Urinary bladder (tissue), 2 donors: ENCODE data around the gene GAB3. TPM values are rescaled to one million over a fixed set of nuclear protein-coding genes. Genes with fewer than 3 reads are reported as not detected.

Experiments used
- polyA plus RNA-seq: library from polyadenylated mRNA; stranded (reverse); fragments of 200-250 nt; gene quantifications from one replicate; pipeline ENCODE4 v1.2.3, GENCODE V29; 2013
- small RNA-seq: library from RNA; depleted of rRNA; stranded (forward); fragments of <200 nt; gene quantifications from one replicate; pipeline ENCODE3, GENCODE V24; 2014
- total RNA-seq: library from RNA; depleted of rRNA; stranded (reverse); fragments of >200 nt; gene quantifications from one replicate; pipeline ENCODE4 v1.2.3, GENCODE V29; 2014
- donor health status: healthy.

The GAB3 gene
- total and polyA plus RNA-seq, 2 donors, result 2.2 to 8.0 TPM

Small RNA genes within 50 kb of the gene (small RNA-seq; reads per million reads assigned to genes)
- gene SNORA36A, result not detected

Other genes with a start within 250 kb of the GAB3 start
- gene FAM3A, start 234.8 kb downstream of the GAB3 start, total RNA-seq, result 11.2 TPM
- 67.8 TPM for gene FAM3A, start 234.8 kb downstream of the GAB3 start, polyA plus RNA-seq
- 12.8 TPM for gene G6PD, start 204.2 kb downstream of the GAB3 start, total RNA-seq
- 77.6 TPM for gene G6PD, start 204.2 kb downstream of the GAB3 start, polyA plus RNA-seq
- 5.3 TPM for gene IKBKG, start 203.5 kb downstream of the GAB3 start, total RNA-seq
- 38.5 TPM for gene IKBKG, start 203.5 kb downstream of the GAB3 start, polyA plus RNA-seq
- gene CTAG1A, start 165.9 kb downstream of the GAB3 start, total RNA-seq, result not detected
- not detected for gene CTAG1A, start 165.9 kb downstream of the GAB3 start, polyA plus RNA-seq
- gene CTAG1B, start 131.8 kb downstream of the GAB3 start, total RNA-seq, result not detected
- gene CTAG1B, start 131.8 kb downstream of the GAB3 start, polyA plus RNA-seq, result not detected
- not detected for gene CTAG2, start 97.5 kb downstream of the GAB3 start, total RNA-seq
- not detected for gene CTAG2, start 97.5 kb downstream of the GAB3 start, polyA plus RNA-seq
- gene DKC1, start 11.8 kb upstream of the GAB3 start, total RNA-seq, result 20.2 TPM
- 26.3 TPM for gene DKC1, start 11.8 kb upstream of the GAB3 start, polyA plus RNA-seq
- 21.0 TPM for gene MPP1, start 54.4 kb upstream of the GAB3 start, total RNA-seq
- 24.9 TPM for gene MPP1, start 54.4 kb upstream of the GAB3 start, polyA plus RNA-seq
- not detected for gene SMIM9, start 83.6 kb upstream of the GAB3 start, total RNA-seq
- gene SMIM9, start 83.6 kb upstream of the GAB3 start, polyA plus RNA-seq, result not detected
- 0.95 TPM for gene F8A1, start 135.3 kb upstream of the GAB3 start, total RNA-seq
- gene F8A1, start 135.3 kb upstream of the GAB3 start, polyA plus RNA-seq, result 24.9 TPM